Natural killer cell (primary cell): Measurements from ENCODE around the gene KIF2A. TPM values are rescaled to one million over a fixed set of nuclear protein-coding genes. Genes with fewer than 3 reads are reported as not detected.

ENCODE experiments used
- ATAC-seq, 3 donors: fragments of 150-1000 bp in 2 of 3; fragments of 200-7000 bp in 1 of 3; cut with Tn5 transposase; 1 replicate in 1 of 3; 2 replicates in 2 of 3; pipeline ENCODE4 v1.10.0; 2021; ENCODE audit warnings: mild to moderate bottlenecking in 2 of 3, moderate library complexity in 2 of 3
- DNase-seq, 2 donors: peaks; one replicate each; pipeline versions ENCODE4 v3.0.0 to v3.0.0-alpha.2; 2013 to 2021; ENCODE audit warnings: mixed read lengths in 1 of 2
- H3K27ac ChIP-seq: one replicate; pipeline ENCODE4 v1.5.1; 2013; ENCODE audit warnings: mild to moderate bottlenecking, low read length
- H3K27me3 ChIP-seq: one replicate; pipeline ENCODE4 v1.6.1; 2013; ENCODE audit warnings: low read length; ENCODE audit not compliant: control insufficient read depth, insufficient read depth
- H3K36me3 ChIP-seq: one replicate; pipeline ENCODE4 v1.6.1; 2013; ENCODE audit warnings: low read length; ENCODE audit not compliant: control insufficient read depth, insufficient read depth
- H3K4me1 ChIP-seq: one replicate; pipeline ENCODE4 v1.6.1; 2013; ENCODE audit warnings: low read length; ENCODE audit not compliant: control insufficient read depth, insufficient read depth
- H3K4me3 ChIP-seq: one replicate; pipeline ENCODE4 v1.5.1; 2013; ENCODE audit warnings: low read length
- H3K9me3 ChIP-seq: one replicate; pipeline ENCODE4 v1.6.1; 2013; ENCODE audit warnings: low read length; ENCODE audit not compliant: control insufficient read depth, insufficient read depth
- H3K27ac Mint-ChIP-seq, 2 donors: one replicate each; pipeline ENCODE4 v1.8.0; 2022; ENCODE audit warnings: mild to moderate bottlenecking in 2 of 2, mixed read lengths in 2 of 2, moderate library complexity in 1 of 2
- H3K27me3 Mint-ChIP-seq, 2 donors: one replicate each; pipeline ENCODE4 v1.8.0; 2022; ENCODE audit warnings: low read depth in 2 of 2, mixed read lengths in 2 of 2
- H3K36me3 Mint-ChIP-seq: one replicate; pipeline ENCODE4 v1.8.0; 2022; ENCODE audit warnings: mixed read lengths
- H3K4me1 Mint-ChIP-seq, 2 donors: one replicate each; pipeline ENCODE4 v1.8.0; 2022; ENCODE audit warnings: mixed read lengths in 2 of 2
- H3K4me3 Mint-ChIP-seq: one replicate; pipeline ENCODE4 v1.8.0; 2022; ENCODE audit warnings: mild to moderate bottlenecking, moderate library complexity, mixed read lengths
- H3K9me3 Mint-ChIP-seq, 2 donors: one replicate each; pipeline ENCODE4 v1.8.0; 2022; ENCODE audit warnings: mixed read lengths in 2 of 2
- CTCF ChIP-seq: fragments of 200-600 bp; IDR thresholded peaks from one replicate; pipeline ENCODE4 v1.8.0; 2022; ENCODE audit warnings: antibody characterized with exemption
- WGBS: methylation state at CpG from one replicate; pipeline ENCODE4 v1.1.7; 2013; ENCODE audit warnings: missing lambda C conversion rate; ENCODE audit not compliant: insufficient coverage; 5-methylcytosine and 5-hydroxymethylcytosine counted together
- intact Hi-C: fragments of 100-400 bp; cut with micrococcal nuclease; formaldehyde crosslinking; loops from one replicate; pipeline ENCODE4 v1.14.2; 2022
- total RNA-seq, 4 donors: library from RNA; stranded (reverse); fragments of 120-200 nt in 1 of 4; gene quantifications; one replicate each; pipeline versions ENCODE4 v1.2.3 to v1.2.4, GENCODE V29; 2013 to 2022

The KIF2A gene
- total RNA-seq, 3 donors from 2014 or later (not counting 1 experiment from before 2014, with no cell fraction given): 80.4 to 95.2 (median 80.6) TPM

- H3K36me3 Mint-ChIP-seq: peaks cover 7% of the 10 kb centered on the region
- H3K4me1 Mint-ChIP-seq: no peaks in the 10 kb centered on the region
- intact Hi-C loops: no loop called here
- Histone ChIP-seq H3K4me3 (no peak overlapping the region), H3K27ac (no peak overlapping the region), H3K27me3 (no peaks in the 10 kb centered on the region), H3K9me3 (no peaks in the 10 kb centered on the region), H3K4me1 (no peaks in the 10 kb centered on the region), H3K36me3 (peaks cover 61% of the 10 kb centered on the region)
- no peak overlapping the region for H3K4me3 Mint-ChIP-seq
- no peaks in the 10 kb centered on the region for H3K27me3 Mint-ChIP-seq
- peak overlapping the region; percentile 24 to 40 for H3K27ac Mint-ChIP-seq
- DNase-seq (no peak), ATAC-seq (no peak)
- no peak for TF ChIP-seq CTCF
- no peaks in the 10 kb centered on the region for H3K9me3 Mint-ChIP-seq
- 89% methylated on average over 2 of the region's 2 CpGs for WGBS
These were observed 63.0 kb downstream of the KIF2A start for GRCh38 chr5:62369039-62369438.

GRCh38 chr5:62371409-62371808 is 65.4 kb downstream of the KIF2A start:
- Mint-ChIP-seq H3K36me3 (no peaks in the 10 kb centered on the region), H3K4me1 (no peaks in the 10 kb centered on the region), H3K9me3 (no peaks in the 10 kb centered on the region), H3K27me3 (no peaks in the 10 kb centered on the region), H3K4me3 (no peak overlapping the region), H3K27ac (peak overlapping the region in 1 of 2 donors; percentile 1)
- DNase-seq (no peak), ATAC-seq (no peak)
- Histone ChIP-seq H3K4me1 (no peaks in the 10 kb centered on the region), H3K27ac (no peak overlapping the region), H3K9me3 (no peaks in the 10 kb centered on the region), H3K27me3 (no peaks in the 10 kb centered on the region), H3K36me3 (peaks cover 59% of the 10 kb centered on the region), H3K4me3 (no peak overlapping the region)
- no peak for TF ChIP-seq CTCF
- intact Hi-C loops: no loop called here

- Histone ChIP-seq H3K36me3 (peaks cover 60% of the 10 kb centered on the region), H3K9me3 (no peaks in the 10 kb centered on the region), H3K4me1 (no peaks in the 10 kb centered on the region), H3K27ac (no peak overlapping the region), H3K4me3 (no peak overlapping the region), H3K27me3 (no peaks in the 10 kb centered on the region)
- H3K4me1 Mint-ChIP-seq: no peaks in the 10 kb centered on the region
- DNase-seq: no peak
- no peak for TF ChIP-seq CTCF
- no peaks in the 10 kb centered on the region for H3K9me3 Mint-ChIP-seq
- peak overlapping the region in 1 of 2 donors; percentile 27 for H3K27ac Mint-ChIP-seq
- H3K36me3 Mint-ChIP-seq: no peaks in the 10 kb centered on the region
- no peak overlapping the region for H3K4me3 Mint-ChIP-seq
- ATAC-seq: no peak
- intact Hi-C loops: no loop called here
- H3K27me3 Mint-ChIP-seq: no peaks in the 10 kb centered on the region
- WGBS: 97% methylated on average over 2 of the region's 3 CpGs
These were observed 66.6 kb downstream of the KIF2A start for GRCh38 chr5:62372600-62372999.

GRCh38 chr5:62373382-62373781 is 67.4 kb downstream of the KIF2A start:
- H3K36me3 Mint-ChIP-seq: no peaks in the 10 kb centered on the region
- no peak overlapping the region for H3K27ac Mint-ChIP-seq
- ATAC-seq (no peak), DNase-seq (no peak)
- no peak for TF ChIP-seq CTCF
- Histone ChIP-seq H3K4me3 (no peak overlapping the region), H3K27ac (no peak overlapping the region), H3K36me3 (peaks cover 60% of the 10 kb centered on the region), H3K27me3 (no peaks in the 10 kb centered on the region), H3K9me3 (no peaks in the 10 kb centered on the region), H3K4me1 (no peaks in the 10 kb centered on the region)
- H3K9me3 Mint-ChIP-seq: no peaks in the 10 kb centered on the region
- WGBS: no CpG with 5 or more reads among the region's 3 CpGs
- intact Hi-C loops: no loop called here
- H3K4me3 Mint-ChIP-seq: no peak overlapping the region
- no peaks in the 10 kb centered on the region for H3K4me1 Mint-ChIP-seq
- no peaks in the 10 kb centered on the region for H3K27me3 Mint-ChIP-seq
